HUES6 (cell line): ENCODE results near the gene ZNF502.
"Not testable (repeated sequence)": the region's sequence is repeated elsewhere in the genome, so short reads cannot be mapped to it uniquely, and the experiment has no call there.

Experiments
- H3K27ac ChIP-seq: 2 replicates; pipeline ENCODE4 v1.7.0; 2013; ENCODE audit warnings: low read depth, mild to moderate bottlenecking, low read length, inconsistent platforms
- H3K27me3 ChIP-seq: 2 replicates; pipeline ENCODE4 v1.6.1; 2013; ENCODE audit warnings: low read length; ENCODE audit not compliant: control insufficient read depth, insufficient read depth
- H3K36me3 ChIP-seq: 2 replicates; pipeline ENCODE4 v1.6.1; 2013; ENCODE audit warnings: low read length; ENCODE audit not compliant: control insufficient read depth, insufficient read depth
- H3K4me1 ChIP-seq: 2 replicates; pipeline ENCODE4 v1.6.1; 2013; ENCODE audit warnings: low read length; ENCODE audit not compliant: control insufficient read depth, insufficient read depth
- H3K4me3 ChIP-seq: 2 replicates; pipeline ENCODE4 v1.5.1; 2013; ENCODE audit warnings: low read depth, low read length
- H3K9ac ChIP-seq: one replicate; pipeline ENCODE4 v1.6.1; 2013; ENCODE audit warnings: mild to moderate bottlenecking, low read length
- H3K9me3 ChIP-seq: 2 replicates; pipeline ENCODE4 v1.6.1; 2013; ENCODE audit warnings: low read depth, low read length; ENCODE audit not compliant: control insufficient read depth, insufficient read depth

Gene ZNF502

DNA sequence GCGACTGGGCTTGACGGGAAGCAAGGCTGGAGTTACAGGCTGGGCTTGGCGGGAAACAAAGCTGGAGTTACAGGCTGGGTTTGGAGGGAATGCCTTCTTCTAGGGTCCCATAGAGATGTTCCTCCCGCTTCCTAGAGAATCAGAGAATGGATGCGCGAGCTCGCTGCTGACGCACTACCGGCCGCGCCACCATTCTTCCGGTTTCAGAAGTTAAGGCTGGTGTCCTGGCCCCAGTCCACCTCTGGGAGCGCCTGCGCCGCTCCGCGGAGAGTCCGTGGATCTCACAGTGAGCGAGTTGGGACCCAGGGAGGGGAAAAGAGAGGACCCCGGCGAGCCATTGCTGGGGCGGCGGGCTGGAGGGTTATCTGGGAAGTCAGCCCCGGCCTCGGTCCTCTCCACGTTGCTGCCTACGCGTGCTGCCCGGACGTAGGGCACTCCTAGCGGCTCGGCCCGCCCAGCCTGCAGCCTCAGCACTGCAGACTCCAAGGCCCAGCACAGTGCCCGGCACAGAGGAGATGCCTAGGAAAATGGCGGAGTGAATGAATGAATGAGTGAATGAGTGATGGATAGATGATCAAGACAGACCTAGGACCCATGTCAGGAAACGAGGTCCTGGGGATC is at the start of gene ZNF502:
Gene ZNF502 (plus strand): TSS at position 206 of the 621 bp plus-strand sequence. CDS start 7,602 bp downstream, outside the sequence.
- Histone ChIP-seq H3K27ac (no peak within 1 kb of the TSS), H3K4me3 (peak within 1 kb of the TSS; percentile 90), H3K4me1 (no peaks in the 10 kb centered on the region), H3K9ac (peak within 1 kb of the TSS; percentile 68), H3K9me3 (peaks cover 20% of the 10 kb centered on the region), H3K36me3 (no peaks in the 10 kb centered on the region), H3K27me3 (no peaks in the 10 kb centered on the region)

GRCh38 chr3:44665173-44665572 is 47.3 kb upstream of the ZNF502 start:
- H3K9ac ChIP-seq, result no peak overlapping the region
- H3K4me3 ChIP-seq, result no peak overlapping the region
- no peaks in the 10 kb centered on the region for H3K9me3 ChIP-seq
- peaks cover 20% of the 10 kb centered on the region for H3K36me3 ChIP-seq
- H3K27me3 ChIP-seq, result no peaks in the 10 kb centered on the region
- no peaks in the 10 kb centered on the region for H3K4me1 ChIP-seq
- no peak overlapping the region for H3K27ac ChIP-seq

DNA sequence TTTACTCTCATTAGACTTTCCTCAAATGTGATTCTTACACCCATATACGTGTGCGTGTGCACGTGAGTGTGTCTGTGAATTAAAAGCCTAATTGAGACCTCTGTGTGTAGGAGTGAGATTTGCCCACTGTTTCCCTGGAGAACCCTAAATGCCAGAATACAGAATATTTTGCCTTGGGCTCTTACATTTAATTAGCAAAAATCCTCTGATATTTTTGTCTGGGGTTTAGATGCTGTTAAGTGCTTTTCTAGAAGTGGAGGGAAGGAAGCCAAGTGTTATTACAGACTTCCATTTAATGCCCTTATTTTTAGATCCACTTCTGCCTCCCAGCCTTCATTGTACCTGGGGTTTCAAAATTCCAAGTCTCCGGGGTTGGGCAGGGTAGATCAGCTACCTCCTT is 46.1 kb upstream of the ZNF502 start:
- Histone ChIP-seq H3K4me3 (no peak overlapping the region), H3K27me3 (no peaks in the 10 kb centered on the region), H3K9me3 (no peaks in the 10 kb centered on the region), H3K4me1 (no peaks in the 10 kb centered on the region), H3K9ac (no peak overlapping the region), H3K27ac (no peak overlapping the region), H3K36me3 (peaks cover 9% of the 10 kb centered on the region)

- no peaks in the 10 kb centered on the region for H3K36me3 ChIP-seq
- no peak overlapping the region for H3K9ac ChIP-seq
- no peak overlapping the region for H3K4me3 ChIP-seq
Observed at GRCh38 chr3:44669760-44670159, 42.7 kb upstream of the ZNF502 start.

GRCh38 chr3:44673466-44673865 is 39.0 kb upstream of the ZNF502 start:
- not testable (repeated sequence) for H3K9ac ChIP-seq, H3K4me3 ChIP-seq, H3K27ac ChIP-seq, H3K4me1 ChIP-seq, H3K27me3 ChIP-seq, H3K36me3 ChIP-seq, H3K9me3 ChIP-seq

More at GRCh38 chr3:44669760-44670159, 42.7 kb upstream of the ZNF502 start:
- Histone ChIP-seq H3K27me3 (no peaks in the 10 kb centered on the region), H3K4me1 (no peaks in the 10 kb centered on the region), H3K9me3 (peaks cover 6% of the 10 kb centered on the region; the same call in 1 of the 2 replicates), H3K27ac (no peak overlapping the region)

- Histone ChIP-seq H3K36me3 (no peaks in the 10 kb centered on the region), H3K27me3 (no peaks in the 10 kb centered on the region), H3K9me3 (peaks cover 6% of the 10 kb centered on the region; the same call in 1 of the 2 replicates), H3K27ac (no peak overlapping the region), H3K4me1 (no peaks in the 10 kb centered on the region), H3K9ac (no peak overlapping the region), H3K4me3 (no peak overlapping the region)
Observed at GRCh38 chr3:44674211-44674610, 38.2 kb upstream of the ZNF502 start.

DNA sequence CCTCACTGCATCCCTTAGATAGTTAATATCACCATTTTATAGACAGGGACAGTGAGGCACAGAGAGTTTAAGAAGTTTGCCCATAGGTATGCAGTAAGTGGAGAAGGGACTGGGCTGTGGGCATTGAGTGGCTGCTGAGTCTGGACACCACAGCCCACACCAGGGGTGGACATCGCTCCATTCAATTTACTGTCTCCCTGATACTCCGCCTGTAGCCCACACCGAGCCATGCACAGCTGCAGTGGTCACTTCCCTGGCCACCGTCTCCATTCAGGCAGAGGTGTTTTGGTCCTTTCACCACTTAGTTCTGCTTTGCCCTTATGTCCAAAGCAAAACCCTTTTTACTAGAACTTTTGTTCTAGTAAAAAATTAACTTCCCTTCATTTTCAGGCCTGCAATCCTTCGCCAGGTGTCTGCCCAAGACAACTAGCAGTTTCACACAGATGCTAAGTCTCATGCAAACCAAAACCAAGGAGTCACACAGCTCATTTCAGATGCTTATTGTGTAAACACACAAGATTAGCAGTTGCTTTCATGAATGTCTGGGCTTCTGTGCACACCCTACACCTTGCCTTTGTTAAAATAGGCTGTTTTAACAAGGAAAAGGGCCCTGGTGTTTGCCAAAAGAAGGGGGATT is 33.9 kb upstream of the ZNF502 start:
- Histone ChIP-seq H3K9ac (no peak overlapping the region), H3K4me3 (no peak overlapping the region), H3K36me3 (peaks cover 2% of the 10 kb centered on the region; the same call in 1 of the 2 replicates), H3K27ac (no peak overlapping the region), H3K9me3 (peaks cover 16% of the 10 kb centered on the region), H3K4me1 (no peaks in the 10 kb centered on the region), H3K27me3 (no peaks in the 10 kb centered on the region)

GRCh38 chr3:44680921-44681455 is 31.5 kb upstream of the ZNF502 start:
- Histone ChIP-seq H3K9me3 (peaks cover 21% of the 10 kb centered on the region), H3K27me3 (no peaks in the 10 kb centered on the region), H3K9ac (no peak overlapping the region), H3K4me3 (no peak overlapping the region), H3K4me1 (no peaks in the 10 kb centered on the region; the same call in 1 of the 2 replicates), H3K27ac (no peak overlapping the region), H3K36me3 (peaks cover 7% of the 10 kb centered on the region; the same call in 1 of the 2 replicates)

DNA sequence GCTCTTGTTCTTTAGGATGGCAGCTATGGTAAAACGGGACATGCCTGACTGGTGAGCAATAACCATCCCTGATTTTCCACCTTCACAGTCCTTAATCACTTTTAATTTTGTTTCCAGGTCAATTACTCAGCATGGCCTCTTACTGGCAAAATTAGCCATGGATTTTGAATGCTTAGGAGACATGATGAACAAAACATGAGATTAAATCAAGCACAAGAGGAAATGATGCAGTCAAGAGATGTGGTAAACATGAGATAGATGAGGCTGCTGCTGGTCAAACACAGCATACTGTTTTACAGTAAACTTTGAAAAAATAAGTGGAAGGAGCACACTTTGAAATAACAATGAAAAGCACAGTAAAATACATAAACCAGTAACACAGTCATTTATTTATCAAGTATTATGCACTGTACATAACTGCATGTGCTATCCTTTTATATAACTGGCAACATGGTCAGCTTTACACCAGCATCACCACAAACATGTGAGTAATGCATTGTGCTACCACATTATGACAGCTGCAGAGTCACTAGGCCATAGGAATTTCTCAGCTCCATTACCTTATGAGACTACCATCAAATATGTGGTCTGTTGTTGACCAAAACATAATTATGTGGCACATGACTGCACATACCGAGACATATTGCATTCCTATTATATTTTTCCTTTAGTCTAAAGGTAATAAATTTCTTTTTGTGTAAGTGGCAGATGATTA is 30.1 kb upstream of the ZNF502 start:
- Histone ChIP-seq H3K27me3 (no peaks in the 10 kb centered on the region), H3K9me3 (peaks cover 27% of the 10 kb centered on the region), H3K4me1 (no peaks in the 10 kb centered on the region; the same call in 1 of the 2 replicates), H3K9ac (no peak overlapping the region), H3K27ac (no peak overlapping the region), H3K4me3 (no peak overlapping the region), H3K36me3 (peaks cover 7% of the 10 kb centered on the region; the same call in 1 of the 2 replicates)

- H3K27ac ChIP-seq, result no peak overlapping the region
- H3K9me3 ChIP-seq, result peaks cover 27% of the 10 kb centered on the region
- 0 out of 2 replicates have a peak, but pooled peaks cover 2% of the 10 kb centered on the region for H3K27me3 ChIP-seq
- H3K36me3 ChIP-seq, result peaks cover 7% of the 10 kb centered on the region; the same call in 1 of the 2 replicates
- H3K4me3 ChIP-seq, result peak overlapping the region; percentile 65
- H3K4me1 ChIP-seq, result no peaks in the 10 kb centered on the region; the same call in 1 of the 2 replicates
- H3K9ac ChIP-seq, result peak overlapping the region; percentile 50
Observed at GRCh38 chr3:44685128-44685800, 27.2 kb upstream of the ZNF502 start.
